ENCODE results near the gene DSTYK.
A peak's percentile ranks its signal among the peaks of the same experiment; 100 is the strongest.
"Not testable (repeated sequence)": the region's sequence is repeated elsewhere in the genome, so short reads cannot be mapped to it uniquely, and the experiment has no call there.

Gene DSTYK

DNA sequence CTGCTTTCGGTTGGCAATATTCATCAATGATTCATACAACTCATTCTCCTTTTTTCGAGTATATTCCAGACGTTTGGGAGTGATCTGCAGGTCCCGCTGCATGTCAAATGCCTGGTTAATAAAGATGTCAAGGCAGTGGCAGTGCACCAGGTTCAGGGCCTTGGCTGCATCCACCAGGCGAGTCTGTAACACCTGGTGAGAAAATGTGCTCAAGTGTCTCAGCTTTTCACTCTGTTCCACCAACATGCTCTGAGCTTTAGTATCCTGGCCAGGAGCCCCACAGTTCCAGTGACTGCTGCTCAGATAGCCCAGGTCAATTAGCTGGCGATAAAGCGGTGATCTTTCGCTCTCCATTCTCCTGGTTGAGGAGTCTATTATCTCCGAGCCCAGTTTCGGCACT, 42.3 kb downstream of the DSTYK start:
- DNase-seq = no peak

DNA sequence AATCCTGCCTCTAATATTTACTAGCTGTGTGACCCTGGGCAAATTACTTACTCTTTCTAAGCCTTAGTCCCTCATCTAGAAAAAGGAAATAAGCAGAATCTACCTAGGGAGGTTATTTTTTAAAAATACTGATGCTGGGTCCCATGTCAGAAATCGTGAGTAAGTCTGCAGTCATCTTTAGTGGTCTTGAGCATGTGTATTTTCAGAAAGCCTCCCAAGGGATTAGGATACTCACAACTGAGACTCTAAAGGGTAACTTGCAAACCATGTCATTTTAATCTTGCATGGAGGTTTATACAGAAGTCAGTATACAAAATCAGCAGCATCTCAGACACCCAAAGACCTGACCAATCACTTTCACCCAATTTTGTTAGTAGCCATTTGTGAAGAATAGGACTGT, 43.2 kb downstream of the DSTYK start:
- no peak for DNase-seq

DNA sequence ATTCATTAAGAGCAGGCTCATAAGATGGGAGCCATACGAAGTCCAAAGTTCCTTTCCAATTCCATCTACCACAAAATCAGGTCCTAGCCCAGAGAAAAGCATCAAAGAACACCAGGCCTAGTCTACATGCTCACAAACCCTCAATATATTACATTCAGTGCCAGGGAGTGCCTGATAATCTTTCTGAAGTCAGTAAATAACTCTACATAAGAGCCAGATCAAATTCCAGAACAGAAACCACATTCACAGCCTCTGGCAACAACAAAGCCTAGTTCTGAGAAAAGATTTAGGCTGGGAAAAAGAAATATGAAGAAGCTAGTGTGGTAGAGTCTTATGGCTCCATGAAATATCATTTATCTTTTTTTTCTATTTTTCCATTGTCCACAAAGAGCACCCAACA, 49.2 kb downstream of the DSTYK start:
- no peak for DNase-seq

DNA sequence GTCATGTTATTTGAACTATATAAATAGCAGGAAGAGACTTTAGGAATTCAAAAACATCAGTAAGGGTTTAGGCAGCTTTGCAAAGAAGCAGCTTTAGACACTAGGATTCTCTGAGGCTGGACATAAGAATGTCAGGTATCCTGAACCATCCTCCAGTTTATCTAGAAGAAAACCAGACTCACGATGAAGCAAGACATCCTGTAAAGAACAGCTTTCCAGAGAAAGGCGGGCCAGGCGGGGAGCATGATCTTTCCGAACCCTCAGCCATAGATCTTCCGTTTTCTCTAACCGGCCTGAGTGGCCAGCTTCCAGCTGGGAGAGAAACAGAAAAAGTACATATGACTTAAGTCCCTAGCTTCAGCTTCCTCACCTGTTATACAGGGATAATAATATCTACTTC, 50.4 kb downstream of the DSTYK start:
- no peak for DNase-seq

DNA sequence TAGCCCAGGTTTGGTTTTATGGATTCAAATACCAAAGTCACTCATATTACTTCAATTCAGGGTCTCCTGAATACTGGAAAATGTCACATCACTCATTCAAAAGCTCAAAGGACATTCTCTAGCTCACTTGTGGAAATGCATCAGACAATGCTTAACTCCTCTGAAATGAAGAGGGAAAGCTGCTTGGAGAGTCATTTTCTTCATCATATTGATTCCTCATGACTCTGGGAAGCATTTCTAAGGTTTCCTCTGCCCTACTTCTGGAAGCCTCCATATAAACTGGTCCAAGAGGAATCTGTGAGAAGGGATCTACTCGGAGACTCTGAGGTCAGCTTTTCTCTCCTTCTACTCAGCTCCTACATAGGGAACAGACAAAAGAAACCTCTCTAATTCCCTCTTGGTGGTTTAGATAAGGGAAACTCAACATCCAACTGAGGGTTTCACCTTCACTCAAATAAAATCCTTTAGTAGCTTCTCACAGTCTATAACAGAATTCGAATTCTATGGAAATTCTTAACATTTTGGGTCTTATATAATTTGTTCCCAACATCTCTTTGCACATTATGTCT, 53.4 kb downstream of the DSTYK start:
- no peak for DNase-seq

GRCh38 chr1:205155665-205156377, 55.7 kb downstream of the DSTYK start:
- not testable (repeated sequence) for DNase-seq

- DNase-seq = no peak
Observed at GRCh38 chr1:205152505-205152904, 59.0 kb downstream of the DSTYK start.

GRCh38 chr1:205150651-205151428, 60.7 kb downstream of the DSTYK start:
- DNase-seq = no peak

DNA sequence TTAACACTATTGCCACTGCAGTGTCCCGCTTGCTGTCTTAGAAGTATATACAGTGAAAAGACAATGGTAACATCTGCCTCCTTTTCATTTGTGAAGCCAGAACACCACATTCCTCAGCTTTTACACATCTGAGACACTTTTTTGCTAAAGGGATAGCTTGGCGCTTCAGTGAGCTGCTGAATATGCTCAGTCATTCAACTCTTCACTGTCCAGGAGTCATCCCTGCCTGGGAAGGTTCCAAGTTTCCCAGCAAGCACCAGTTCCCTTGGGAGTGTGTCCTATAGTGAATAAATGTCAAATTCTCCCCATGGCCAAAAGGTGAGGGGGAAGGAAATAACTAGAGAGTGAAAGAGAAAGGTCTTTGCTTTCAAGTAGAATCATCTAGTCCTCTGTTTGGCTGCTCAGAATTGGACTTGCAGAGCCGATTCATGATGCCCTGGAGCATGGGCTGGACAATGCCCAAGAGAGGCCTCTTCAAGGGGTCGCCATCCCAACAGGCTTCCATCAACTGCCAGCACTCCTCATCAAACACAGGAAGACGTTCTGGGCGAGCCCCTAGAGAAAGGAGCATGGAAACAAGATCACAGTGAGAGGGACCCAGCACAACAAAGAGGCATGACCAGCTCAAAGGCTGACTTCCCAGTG, 64.2 kb downstream of the DSTYK start:
- DNase-seq = no peak

DNA sequence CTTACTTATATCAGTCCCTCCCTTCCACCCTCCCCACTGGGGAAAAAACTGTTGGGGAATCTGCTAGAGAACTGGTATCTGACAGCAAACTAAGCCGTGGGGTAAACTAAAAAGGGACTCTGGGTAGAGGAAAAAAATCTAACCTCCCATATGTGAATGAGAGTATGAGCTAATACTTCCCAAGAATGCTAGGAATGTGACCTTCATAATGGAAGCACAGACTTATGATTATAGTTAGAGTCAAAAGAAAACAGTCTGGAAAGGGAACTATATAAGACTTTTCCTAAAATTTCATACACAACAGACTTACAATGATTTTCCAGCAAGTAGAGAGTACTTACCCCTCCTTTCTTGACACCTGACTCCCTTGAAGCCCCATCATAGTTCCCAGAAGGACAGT, 66.8 kb downstream of the DSTYK start:
- DNase-seq = no peak

GRCh38 chr1:205144046-205144720, 67.3 kb downstream of the DSTYK start:
- no peak for DNase-seq

GRCh38 chr1:205142102-205142469, 69.4 kb downstream of the DSTYK start:
- no peak for DNase-seq

DNA sequence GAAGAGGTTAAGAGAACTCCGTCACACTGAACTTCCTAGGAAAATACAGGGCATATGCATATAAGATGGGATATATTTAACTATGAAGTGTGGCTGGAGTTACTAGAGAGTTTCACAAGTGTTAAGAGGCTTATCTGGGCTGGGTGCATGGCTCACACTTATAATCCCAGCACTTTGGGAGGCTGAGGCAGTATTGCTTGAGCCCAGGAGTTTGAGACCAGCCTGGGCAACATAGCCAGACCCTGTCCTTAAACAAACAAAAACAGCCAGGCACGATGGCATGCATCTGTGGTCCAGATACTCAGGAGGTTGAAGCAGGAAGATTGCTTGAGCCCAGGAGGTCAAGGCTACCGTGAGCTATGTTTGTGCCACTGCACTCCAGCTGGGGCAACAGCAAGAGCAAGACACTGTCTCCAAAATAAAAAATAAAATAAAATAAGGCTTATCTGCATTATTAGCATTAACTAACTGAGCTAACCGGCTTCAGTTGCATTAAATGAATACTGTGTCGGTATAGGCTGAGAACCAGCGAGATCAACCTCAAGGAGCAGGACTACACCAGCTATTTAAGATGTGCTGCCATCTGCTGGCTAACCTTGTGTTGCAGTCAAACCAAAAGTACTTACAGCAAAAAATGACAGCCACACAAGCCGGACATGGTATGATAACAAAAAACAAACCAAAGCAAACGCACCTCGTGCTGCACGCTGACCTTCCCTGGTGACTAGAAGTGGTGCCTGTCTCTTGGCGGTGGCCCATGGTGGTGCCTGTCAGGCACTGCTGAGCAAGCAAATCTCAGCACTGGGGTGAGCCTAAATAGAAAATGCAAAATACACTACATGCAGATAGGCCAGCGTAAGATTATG, 70.0 kb downstream of the DSTYK start:
- DNase-seq = peak; percentile 55

DNA sequence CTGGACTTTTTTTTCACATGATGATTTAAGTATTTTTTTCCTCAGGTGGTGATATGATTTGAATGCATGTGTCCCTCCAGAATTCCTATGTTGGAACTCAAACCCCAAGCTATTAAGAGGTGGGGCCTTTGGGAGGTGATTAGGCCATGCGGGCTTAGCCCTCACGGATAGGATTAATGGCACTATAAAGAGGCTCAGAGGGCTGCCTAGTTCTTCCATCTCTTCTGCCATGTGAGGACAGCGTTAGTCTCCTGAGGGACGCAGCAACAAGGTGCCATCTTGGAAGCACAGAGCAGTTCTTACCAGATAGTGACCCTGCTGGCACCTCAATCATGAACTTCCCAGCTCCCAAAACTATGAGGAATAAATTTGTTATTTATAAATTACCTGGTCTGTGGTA, 71.4 kb downstream of the DSTYK start:
- no peak for DNase-seq

DNA sequence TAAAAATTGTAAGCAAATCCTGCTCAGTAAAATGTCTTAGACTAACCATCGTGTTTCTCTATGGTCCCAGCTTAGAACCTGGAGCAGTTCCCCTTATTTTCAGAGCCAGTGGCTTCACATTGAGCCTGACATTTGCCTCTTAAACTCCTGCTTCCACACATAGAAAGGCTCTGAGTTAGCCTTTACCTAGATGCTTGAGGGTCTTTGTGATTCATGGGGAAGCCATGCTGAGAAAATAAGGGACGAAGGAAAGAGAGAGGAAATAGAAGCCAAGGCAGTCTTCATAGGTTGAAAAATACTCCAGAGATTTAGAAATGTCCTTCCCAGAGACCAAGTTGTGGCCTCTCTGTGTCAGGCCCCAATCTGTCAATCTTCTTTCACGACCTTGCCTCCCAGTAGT, 73.6 kb downstream of the DSTYK start:
- no peak for DNase-seq

- DNase-seq = no peak
Observed at GRCh38 chr1:205133287-205133686, 78.2 kb downstream of the DSTYK start.

- no peak for DNase-seq
Observed at GRCh38 chr1:205129447-205130029, 82.0 kb downstream of the DSTYK start.

DNA sequence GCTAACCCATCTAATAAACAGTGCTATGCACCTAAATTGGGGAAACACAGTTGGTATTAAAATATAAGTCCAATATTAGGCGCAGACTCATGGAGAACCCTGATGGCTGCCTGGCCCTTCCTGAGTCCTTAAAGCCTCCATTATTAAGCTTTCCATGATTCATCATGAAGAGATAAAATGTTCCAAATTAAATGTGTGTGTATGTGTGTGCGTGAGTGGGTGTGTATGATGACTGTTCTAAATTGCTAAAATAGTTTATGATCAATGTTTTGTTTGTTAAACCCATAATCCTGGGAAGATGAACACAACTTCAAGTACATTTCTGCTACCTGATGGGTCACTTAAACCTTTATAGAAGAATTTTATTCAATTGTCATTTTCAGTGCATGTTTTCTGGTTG, 83.5 kb downstream of the DSTYK start:
- DNase-seq = no peak

DNA sequence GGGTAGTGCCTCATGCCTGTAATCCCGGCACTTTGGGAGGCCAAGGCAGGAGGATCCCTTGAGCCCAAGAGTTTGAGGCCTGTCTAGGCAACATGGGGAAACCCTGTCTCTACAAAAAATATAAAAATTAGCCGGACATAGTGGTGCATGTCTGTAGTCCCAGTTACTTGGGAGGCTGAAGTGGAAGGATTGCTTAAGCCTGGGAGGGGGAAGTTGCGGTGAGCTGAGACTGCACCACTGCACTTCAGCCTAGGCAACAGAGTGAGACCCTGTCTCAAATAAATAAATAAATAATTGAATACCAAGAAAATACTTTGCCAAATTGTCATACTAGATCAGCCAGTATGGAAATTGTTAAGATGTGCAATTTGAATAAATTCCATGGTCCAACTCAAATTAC, 83.9 kb downstream of the DSTYK start:
- DNase-seq = no peak

- no peak for DNase-seq
Observed at GRCh38 chr1:205124726-205125125, 86.8 kb downstream of the DSTYK start.

- DNase-seq = no peak
Observed at GRCh38 chr1:205122489-205122882, 89.0 kb downstream of the DSTYK start.

Measured in T1000 (cell line).